Progenitor cell of endocrine pancreas (in vitro differentiated cells): Measurements from ENCODE around the gene BMP8A. TPM values are rescaled to one million over a fixed set of nuclear protein-coding genes. Genes with fewer than 3 reads are reported as not detected.

ENCODE experiments used
- DNase-seq: peaks from one replicate; pipeline ENCODE4 v3.0.0; 2021; ENCODE audit warnings: low spot score; ENCODE audit not compliant: unreplicated experiment
- H3K27ac Mint-ChIP-seq: 2 replicates; pipeline ENCODE4 v1.8.0; 2021; ENCODE audit warnings: mild to moderate bottlenecking, moderate library complexity, mixed read lengths
- H3K27me3 Mint-ChIP-seq: 2 replicates; pipeline ENCODE4 v1.8.0; 2021; ENCODE audit warnings: mixed read lengths
- H3K36me3 Mint-ChIP-seq: 2 replicates; pipeline ENCODE4 v1.8.0; 2022; ENCODE audit warnings: mixed read lengths; ENCODE audit not compliant: insufficient read depth
- H3K4me1 Mint-ChIP-seq: 2 replicates; pipeline ENCODE4 v1.8.0; 2021; ENCODE audit warnings: low read depth, mixed read lengths
- H3K4me3 Mint-ChIP-seq: 2 replicates; pipeline ENCODE4 v1.8.0; 2021; ENCODE audit warnings: low read depth, mild to moderate bottlenecking, moderate library complexity, mixed read lengths
- H3K9me3 Mint-ChIP-seq: 2 replicates; pipeline ENCODE4 v1.8.0; 2021; ENCODE audit warnings: low read depth, mixed read lengths
- CTCF ChIP-seq: fragments of 200-600 bp; sonication (generic); IDR thresholded peaks from one replicate; pipeline ENCODE4 v1.5.0; 2021; ENCODE audit warnings: antibody characterized with exemption, mild to moderate bottlenecking; ENCODE audit not compliant: unreplicated experiment
- total RNA-seq: library from RNA; stranded (reverse); gene quantifications from 2 replicates; pipeline ENCODE4 v1.2.1, GENCODE V29; 2021

BMP8A gene
- total RNA-seq, 1 donor from 2014 or later = 0.67 TPM

DNA sequence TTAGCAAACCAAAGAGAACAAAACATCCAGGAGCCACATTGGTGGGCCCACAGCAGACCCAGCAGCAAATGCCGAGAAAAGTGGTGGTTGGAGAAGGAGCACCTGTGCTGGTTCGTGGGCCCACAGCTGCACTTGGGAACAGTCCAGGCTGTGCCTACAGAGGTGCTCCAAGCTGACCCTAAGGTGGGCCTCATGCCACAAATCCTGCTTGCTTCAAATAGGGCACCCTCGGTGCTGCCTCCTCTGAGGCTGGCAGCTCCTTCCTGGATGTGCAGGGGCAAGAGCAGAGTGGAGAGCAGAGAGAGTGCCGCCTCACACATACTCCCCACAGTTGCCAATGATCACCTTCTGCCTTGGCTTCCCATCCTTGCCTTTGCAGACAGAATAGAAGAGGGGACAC, 40.1 kb downstream of the BMP8A start:
- Mint-ChIP-seq H3K27ac (no peak overlapping the region), H3K36me3 (peaks cover 19% of the 10 kb centered on the region), H3K27me3 (no peaks in the 10 kb centered on the region), H3K4me1 (no peaks in the 10 kb centered on the region), H3K4me3 (no peak overlapping the region), H3K9me3 (no peaks in the 10 kb centered on the region)
- DNase-seq = no peak
- TF ChIP-seq CTCF = no peak

DNA sequence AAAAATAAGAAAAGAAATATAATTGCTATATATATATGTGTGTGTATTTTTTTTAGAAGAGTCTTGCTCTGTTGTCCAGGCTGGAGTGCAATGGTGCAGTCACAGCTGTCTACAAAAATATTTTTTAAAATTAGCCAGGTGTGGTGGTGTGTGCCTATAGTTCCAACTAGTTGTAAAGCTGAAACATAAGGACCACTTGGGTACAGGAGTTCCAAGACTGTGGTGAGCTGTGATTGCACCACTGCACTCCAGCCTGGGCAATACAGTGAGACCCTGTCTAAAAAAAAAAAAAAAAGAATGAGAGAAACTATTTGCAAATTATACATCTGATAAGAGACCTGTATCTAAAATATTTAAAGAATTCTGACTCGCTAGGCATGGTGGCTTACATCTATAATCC, 42.0 kb downstream of the BMP8A start:
- Mint-ChIP-seq H3K4me1 (no peaks in the 10 kb centered on the region), H3K4me3 (no peak overlapping the region), H3K27ac (no peak overlapping the region), H3K27me3 (no peaks in the 10 kb centered on the region), H3K9me3 (no peaks in the 10 kb centered on the region), H3K36me3 (peaks cover 19% of the 10 kb centered on the region)
- DNase-seq = no peak
- no peak for TF ChIP-seq CTCF

GRCh38 chr1:39538531-39539251, 47.3 kb downstream of the BMP8A start:
- no peak overlapping the region for H3K4me3 Mint-ChIP-seq
- H3K27ac Mint-ChIP-seq = no peak overlapping the region
- no peaks in the 10 kb centered on the region for H3K27me3 Mint-ChIP-seq
- no peaks in the 10 kb centered on the region for H3K4me1 Mint-ChIP-seq
- H3K9me3 Mint-ChIP-seq = no peaks in the 10 kb centered on the region
- H3K36me3 Mint-ChIP-seq = peaks cover 18% of the 10 kb centered on the region
- DNase-seq = no peak
- TF ChIP-seq CTCF = no peak

DNA sequence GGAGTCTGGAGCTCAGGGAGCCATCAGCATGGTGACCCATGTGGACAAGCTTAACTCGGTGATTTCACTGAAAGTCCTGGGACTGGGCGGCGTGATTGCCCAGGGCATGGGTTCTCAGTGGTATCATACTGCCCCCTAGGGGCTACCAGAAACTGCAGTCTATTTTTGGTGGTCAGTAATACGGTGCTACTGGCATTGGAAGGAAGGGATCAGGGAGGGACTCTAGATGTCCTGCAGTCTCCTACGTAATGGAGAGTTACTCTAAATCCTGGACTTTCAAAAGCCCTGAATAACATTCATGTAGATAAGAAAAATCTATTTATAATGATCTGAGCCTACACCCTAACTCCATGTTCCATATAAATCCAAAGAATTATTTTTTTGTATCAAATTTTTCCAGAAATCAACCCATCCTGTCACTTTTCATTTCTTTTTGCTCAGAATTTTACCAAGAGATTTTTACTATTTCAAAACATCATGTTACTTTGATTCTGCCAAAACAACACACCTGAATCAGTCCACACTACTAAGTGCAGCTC, 47.9 kb downstream of the BMP8A start:
- DNase-seq = peak; percentile 36
- H3K27me3 Mint-ChIP-seq = no peaks in the 10 kb centered on the region
- H3K4me1 Mint-ChIP-seq = no peaks in the 10 kb centered on the region
- TF ChIP-seq CTCF = peak; percentile 86
- no peak overlapping the region for H3K4me3 Mint-ChIP-seq
- H3K9me3 Mint-ChIP-seq = no peaks in the 10 kb centered on the region
- peaks cover 20% of the 10 kb centered on the region for H3K36me3 Mint-ChIP-seq
- H3K27ac Mint-ChIP-seq = no peak overlapping the region

GRCh38 chr1:39540504-39541031, 49.1 kb downstream of the BMP8A start:
- H3K36me3 Mint-ChIP-seq = peaks cover 22% of the 10 kb centered on the region
- no peak overlapping the region for H3K4me3 Mint-ChIP-seq
- no peaks in the 10 kb centered on the region for H3K27me3 Mint-ChIP-seq
- DNase-seq = no peak
- no peak for TF ChIP-seq CTCF
- no peaks in the 10 kb centered on the region for H3K9me3 Mint-ChIP-seq
- H3K4me1 Mint-ChIP-seq = no peaks in the 10 kb centered on the region
- peak overlapping the region; percentile 5 for H3K27ac Mint-ChIP-seq
